HG03139 (cell line): ENCODE results near the gene MYOCD.
"Not testable (repeated sequence)": the region's sequence is repeated elsewhere in the genome, so short reads cannot be mapped to it uniquely, and the experiment has no call there.

Experiments used
- ATAC-seq: cut with Tn5 transposase; IDR thresholded peaks from one replicate; pipeline ENCODE4 v1.9.1; 2021; ENCODE audit not compliant: unreplicated experiment

Gene MYOCD, protein sequence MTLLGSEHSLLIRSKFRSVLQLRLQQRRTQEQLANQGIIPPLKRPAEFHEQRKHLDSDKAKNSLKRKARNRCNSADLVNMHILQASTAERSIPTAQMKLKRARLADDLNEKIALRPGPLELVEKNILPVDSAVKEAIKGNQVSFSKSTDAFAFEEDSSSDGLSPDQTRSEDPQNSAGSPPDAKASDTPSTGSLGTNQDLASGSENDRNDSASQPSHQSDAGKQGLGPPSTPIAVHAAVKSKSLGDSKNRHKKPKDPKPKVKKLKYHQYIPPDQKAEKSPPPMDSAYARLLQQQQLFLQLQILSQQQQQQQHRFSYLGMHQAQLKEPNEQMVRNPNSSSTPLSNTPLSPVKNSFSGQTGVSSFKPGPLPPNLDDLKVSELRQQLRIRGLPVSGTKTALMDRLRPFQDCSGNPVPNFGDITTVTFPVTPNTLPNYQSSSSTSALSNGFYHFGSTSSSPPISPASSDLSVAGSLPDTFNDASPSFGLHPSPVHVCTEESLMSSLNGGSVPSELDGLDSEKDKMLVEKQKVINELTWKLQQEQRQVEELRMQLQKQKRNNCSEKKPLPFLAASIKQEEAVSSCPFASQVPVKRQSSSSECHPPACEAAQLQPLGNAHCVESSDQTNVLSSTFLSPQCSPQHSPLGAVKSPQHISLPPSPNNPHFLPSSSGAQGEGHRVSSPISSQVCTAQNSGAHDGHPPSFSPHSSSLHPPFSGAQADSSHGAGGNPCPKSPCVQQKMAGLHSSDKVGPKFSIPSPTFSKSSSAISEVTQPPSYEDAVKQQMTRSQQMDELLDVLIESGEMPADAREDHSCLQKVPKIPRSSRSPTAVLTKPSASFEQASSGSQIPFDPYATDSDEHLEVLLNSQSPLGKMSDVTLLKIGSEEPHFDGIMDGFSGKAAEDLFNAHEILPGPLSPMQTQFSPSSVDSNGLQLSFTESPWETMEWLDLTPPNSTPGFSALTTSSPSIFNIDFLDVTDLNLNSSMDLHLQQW

DNA sequence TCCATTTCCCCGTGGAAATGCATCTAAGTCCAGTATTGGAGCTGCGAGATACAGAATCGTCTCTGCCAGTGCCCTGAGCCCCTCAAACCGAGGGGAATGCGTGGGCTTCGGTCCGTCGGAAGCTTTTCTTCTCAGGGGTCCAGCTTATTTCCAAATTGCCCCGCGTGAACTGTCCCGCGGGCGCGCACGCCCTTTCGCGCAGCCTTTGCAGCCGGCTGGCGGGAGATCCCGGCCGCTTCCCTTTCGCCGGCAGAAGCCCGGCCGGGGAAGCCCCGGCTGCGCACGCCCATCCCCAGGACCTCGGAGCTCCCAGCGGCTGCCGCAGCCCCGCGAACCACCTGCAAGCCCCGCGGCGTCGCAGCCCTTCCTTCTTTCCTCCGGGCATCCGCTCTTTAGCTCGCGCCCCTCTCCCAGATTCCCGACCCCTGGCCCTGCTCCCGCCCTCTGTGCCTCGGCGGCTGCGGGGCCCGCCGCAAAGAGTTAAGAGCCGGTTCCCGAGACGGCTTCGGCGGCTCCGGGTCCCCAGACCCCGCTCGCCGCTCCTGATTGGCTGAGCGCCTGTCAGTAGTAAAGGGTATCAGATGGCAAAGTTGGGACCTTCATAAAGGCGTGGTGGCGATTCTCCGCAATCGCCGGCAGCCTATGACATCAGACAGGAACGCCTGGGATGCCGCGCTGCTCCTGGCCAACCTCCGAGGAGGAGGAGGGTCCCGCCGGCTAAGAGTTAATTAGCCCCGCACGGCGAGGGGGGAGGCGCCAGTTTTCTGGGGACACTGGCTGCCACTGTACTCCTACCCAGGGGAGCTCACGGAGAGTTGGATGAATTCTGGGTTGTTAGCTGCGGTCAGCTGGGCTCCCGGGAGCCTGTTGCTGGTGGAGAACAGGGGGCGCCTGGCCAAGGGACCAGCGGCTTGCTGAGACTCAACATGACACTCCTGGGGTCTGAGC is at the start of gene MYOCD:
Gene MYOCD, plus strand, starts transcription at position 628 of the 948 bp plus-strand sequence. Its CDS starts 299 bp downstream, at position 927.
- no peak for ATAC-seq

DNA sequence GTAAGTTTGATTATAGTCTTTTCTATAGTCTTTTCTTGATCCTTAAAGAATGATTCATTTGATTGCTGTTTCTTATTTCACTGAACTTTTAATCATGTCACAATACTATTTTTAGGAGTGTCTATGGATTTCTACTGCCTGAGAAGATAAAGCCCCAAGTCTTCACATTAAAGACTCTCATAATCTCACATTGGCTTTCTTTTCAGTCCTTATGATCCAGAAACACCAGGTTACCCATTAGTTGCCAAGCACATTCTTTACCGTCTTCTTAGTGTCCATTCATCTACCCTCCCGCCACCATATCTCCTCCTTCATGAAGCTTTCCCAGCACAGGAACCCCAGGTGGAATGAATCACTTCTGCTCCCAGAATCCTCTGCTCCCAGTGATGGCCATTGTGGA is 49.5 kb upstream of the MYOCD start:
- ATAC-seq, result no peak

DNA sequence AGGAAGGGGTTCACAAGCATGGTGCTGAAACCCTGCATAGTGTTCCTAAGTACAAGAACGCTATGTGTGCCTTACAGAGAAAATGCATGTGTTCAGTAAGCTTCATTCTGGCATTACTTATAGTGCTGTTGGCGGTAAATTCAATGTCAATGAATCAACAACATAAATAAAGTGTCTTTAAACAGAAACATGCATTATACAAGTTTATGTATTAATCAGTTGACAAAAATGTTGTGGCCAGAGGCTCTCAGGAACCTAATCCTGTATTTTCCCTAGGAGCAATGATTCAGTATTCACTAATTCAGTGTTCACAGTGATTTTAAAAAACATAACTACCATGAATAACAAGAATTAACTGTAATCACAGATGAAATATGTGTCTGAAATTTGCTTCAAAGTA is 47.1 kb upstream of the MYOCD start:
- ATAC-seq, result no peak

DNA sequence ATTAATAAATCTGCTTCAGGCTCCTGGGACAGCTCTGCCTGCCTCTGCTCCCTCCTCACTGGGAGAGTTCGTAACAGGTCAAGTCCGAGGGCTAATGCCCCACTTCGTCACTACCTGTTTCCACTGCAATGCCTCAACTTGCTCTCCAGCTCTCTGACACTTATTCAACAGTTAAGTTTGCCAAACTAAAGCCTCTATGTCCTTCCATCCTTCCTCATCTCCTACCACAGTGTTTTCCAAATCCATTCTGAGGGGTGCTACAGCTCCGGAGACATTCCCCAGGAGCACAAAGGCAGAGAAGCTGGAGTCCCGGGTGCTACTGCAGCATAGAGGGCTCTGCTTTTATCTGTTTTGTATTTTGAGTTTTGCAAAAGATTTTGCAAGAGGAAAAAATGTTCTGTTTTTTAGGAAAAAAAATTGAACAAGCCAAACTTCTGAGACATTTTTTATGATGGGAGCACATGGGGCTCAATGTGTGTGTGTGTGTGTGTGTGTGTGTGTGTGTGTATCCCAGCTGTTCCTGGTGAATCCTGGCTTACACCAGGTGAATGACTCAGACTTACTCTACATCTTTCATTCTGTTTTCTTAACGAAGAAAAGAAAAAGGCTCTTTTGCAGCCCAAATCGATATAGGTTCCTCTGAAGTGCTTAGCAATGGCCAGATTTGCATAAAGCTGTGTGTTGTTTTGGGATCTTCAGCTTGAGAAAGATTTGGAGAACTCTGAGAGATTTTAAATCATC is 46.1 kb upstream of the MYOCD start:
- no peak for ATAC-seq

DNA sequence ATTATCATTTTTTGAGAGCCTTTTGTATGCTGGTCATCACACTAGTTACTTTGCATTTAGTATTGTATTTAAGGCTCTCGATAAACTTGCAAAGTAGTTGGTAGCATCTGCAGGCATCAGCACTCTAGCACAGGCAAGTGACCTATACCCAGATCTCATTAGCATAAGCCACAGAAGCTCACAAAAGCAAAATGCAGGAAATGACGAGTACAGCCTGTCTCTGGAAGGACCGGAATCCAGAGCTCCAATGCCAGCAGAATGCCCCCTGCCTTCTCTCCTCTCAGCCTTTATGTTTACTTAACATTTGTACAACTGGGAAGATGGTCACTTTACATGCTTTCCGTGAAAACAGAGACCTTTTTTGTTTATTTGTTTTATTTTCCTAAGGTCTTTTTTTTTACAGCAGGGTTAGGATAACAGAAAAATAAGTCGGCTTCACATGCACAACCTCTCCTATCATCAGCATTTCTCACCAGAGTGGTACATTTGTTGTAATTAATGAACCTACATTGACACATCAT is 45.4 kb upstream of the MYOCD start:
- ATAC-seq, result no peak

DNA sequence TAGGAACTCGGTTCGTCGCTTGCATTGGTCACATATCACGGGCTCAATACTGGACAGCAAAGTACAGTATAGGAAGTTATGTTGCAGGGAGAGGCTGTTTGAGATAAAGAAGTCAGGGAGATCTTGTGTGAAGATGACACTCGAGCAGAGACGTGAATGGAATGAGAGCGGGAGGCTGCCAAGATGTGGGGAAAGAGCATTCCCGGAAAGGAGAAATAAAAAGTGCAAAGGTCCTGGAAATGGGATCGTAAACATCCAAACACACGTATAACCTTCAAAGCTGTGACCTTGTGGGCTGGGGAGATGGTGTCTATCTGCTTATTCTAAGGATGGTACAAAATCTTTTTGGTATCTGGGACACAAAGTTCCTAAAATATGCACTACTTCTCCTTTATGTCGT is 43.0 kb upstream of the MYOCD start:
- ATAC-seq, result no peak

DNA sequence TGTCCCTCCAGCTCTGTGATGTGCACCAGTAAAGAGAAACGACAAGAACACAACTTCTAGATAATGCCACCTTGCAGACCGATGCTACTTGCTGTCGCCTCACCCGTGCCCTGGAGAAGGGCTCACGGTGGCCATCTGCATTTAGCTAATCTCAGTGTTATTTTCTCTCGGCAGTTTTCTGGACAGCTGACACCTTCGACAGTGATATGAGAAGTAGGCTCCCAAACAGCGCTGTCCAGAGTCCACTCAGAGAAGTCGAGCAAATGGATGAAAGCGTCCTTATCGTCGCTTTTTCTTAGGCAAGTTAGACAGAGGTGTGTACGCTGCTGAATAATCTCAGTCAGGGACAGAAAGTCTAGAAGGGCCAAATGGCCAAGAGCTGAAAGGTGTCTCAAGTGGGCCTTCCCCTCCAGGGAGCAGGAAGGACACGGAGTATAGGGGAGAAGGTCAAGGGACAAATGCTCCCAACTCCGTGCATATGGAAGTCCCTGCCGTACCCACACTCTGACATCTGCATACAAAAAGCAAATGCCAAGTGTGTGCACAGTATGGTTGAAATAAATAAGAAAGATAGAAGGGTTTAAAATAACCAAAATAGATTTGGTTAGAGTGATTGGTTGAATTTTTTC is 42.4 kb upstream of the MYOCD start:
- no peak for ATAC-seq

DNA sequence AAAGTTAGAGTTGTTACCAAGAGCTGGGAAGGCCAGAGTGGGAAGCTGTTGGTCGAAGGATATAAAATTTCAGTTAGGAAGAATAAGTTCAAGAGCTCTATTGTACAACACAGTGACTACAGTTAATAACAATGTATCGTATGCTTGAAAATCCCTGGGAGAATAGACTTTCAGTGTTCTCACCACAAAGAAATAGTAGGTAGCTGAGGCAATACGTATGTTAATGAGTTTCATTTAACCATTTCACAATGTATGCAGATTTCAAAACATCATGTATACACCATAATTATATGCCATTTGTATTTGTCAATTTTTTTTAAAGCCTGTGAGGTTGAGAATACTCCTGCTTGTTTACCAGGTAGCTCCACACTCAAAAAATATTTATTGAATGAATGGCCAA is 41.5 kb upstream of the MYOCD start:
- no peak for ATAC-seq

DNA sequence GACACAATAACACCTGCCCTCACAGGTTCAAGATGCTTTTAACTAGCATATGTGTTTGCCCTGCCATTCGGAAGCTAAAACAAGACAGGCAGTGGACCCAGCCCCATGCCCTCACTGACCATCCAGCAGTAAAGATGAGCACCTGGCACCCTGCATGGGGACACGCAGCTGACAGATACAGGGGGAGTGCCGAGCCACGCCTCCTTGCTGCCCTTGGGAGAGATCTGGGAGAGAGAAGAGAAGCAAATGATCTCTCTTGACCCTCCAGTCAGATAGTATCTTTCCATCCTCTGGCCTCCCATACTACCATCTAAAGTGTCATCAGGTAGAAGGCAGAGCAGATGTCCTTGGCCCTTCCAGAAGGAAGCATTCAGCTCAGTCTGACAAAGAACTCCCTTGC is 40.6 kb upstream of the MYOCD start:
- no peak for ATAC-seq

DNA sequence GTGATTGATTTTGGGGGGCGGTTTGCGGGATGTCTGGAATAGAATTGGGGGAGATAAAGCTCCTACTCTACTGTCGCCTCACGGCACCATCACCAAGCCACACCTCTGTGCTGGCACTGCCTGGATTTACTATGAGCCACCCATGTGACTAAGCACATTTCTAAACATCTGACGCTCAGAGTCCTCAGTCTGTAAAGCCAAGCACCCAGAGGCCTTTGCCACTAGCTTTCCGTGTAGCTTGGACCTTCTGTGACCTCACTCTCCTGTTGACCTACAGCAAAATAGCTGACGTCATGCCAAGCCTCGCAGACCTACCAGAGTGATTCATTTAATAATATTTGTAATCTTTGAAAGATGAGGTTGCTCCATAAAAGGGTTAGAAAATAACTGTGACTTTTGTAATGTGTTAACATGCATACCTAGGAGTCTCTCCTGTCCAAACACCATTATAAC is 38.5 kb upstream of the MYOCD start:
- ATAC-seq, result no peak

DNA sequence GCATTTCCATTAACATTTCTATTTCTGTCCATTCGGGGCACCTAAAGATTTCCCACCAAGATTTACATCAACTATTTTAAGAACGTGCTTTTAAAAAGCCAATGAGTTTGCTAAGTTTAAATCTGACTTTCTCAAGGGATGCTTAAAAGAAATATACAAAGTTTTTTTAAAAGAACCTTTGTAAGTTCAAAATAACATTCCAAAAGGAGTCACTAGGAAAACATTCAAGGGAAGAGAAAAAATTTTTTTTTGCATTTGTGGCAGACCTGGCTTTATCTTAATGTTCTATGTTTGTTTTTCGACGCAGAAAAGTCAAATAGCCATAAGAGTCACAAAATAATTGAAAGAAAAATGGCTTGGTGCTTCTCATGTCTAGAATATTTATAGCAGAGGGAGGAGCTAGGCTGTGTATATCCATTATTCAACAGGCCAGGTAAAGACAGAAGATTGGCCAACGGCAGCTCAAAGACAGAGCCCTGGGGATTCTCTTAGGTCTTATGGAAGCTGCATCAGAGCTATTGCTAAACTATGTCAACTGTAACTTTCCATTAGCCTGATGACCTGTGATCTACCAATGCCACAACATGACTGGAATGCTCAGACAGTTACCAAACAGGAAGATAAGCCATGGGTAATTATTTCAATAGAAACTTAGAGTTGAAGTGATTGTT is 37.8 kb upstream of the MYOCD start:
- no peak for ATAC-seq

DNA sequence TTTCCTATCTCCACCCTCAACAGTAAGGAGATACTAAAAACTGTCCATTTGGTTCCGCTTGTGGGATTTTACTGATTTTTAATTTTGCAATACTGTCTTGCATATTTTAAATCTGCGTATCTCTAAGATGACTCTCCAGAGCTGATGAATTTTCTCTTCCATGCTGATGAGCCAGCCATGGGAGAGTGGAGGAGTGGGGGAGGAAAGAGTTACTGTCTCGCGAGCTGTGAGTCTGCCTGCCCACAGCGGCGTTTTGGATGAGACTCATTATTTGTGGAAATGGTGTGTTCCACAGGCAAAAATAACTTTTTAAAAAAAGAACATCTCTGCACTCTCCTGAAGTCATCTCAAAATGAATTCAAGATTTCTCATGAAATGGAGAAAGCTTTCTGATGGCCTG is 34.6 kb upstream of the MYOCD start:
- no peak for ATAC-seq

DNA sequence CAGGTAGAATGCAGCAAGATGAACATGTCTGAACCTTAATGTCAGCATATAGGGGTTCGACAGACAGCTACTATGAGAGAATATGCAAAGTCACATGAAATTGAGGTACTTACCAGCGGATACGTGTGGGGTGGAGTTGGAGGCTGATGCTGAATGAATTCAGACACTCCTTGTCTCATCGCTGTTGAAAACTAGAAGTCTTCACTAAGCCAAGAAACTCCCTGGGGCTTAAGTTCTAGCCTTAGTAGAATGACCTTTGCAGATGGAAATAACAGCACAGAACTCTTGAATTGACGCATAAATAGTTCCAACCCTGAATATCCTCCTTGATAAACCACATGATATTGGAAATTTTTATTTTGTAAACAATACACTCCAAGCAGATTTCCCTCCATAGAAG is 32.9 kb upstream of the MYOCD start:
- ATAC-seq, result no peak

DNA sequence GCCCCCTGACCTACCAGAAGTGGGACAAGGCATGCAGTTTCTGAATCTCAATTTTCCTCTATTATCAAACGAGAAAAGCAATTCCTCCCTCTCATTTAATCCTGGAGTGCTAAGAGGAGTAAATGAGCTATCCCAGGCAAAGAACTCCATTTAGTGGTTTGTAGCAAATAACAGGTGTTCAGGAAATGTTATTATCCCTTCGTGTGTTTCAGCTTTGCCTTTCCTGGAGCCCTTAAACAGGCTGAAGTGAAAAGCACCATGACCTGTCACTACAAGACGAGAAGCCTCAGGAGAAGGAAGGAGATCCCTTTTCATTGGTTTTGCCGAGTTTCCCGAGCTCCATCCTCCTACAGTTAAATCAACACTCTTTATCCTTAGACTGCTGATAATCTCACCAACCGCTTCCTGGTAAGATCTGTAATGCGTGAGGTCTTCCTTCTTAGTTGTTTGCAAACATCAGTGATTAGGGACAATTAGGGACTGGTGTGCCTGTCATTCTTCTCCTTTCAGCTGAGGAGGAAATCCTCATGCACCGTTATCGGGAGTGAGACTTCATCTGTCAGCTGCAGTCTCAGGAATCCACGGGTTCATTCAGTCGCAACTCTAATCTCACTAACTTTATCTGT is 30.8 kb upstream of the MYOCD start:
- ATAC-seq, result no peak

DNA sequence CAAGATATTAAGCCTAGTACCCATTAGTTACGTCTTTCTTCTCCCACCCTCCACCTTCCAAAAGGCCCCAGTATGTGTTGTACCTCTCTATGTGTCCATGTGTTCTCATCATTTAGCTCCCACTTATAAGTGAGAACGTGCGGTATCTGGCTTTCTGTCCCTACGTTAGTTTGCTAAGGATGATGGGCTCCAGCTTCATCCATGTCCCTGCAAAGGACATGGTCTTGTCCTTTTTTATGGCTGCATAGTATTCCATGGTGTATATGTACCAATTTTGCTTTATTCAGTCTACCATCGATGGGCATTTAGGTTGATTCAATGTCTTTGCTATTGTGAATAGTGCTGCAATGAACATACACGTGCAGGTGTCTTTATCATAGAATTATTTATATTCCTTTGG is 29.7 kb upstream of the MYOCD start:
- not testable (repeated sequence) for ATAC-seq

DNA sequence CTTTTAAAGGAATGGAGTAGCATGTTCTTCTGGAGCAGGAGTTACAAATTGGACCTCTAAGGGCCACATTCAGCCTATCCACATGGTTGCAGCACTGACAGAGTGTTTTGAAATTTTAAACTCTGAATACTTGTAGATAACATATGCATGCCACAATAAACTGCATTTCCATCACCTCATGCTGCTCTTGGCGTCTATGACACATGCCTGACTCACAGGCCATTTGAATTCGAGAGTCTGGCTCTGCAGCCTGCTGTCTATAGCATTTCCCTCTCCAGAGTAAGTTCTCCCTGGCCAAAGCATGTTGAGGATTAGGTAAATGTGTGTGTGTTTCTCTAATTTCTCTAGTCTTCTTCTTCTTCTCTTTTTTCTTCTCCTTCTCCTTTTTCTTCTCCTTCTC is 28.7 kb upstream of the MYOCD start:
- no peak for ATAC-seq

DNA sequence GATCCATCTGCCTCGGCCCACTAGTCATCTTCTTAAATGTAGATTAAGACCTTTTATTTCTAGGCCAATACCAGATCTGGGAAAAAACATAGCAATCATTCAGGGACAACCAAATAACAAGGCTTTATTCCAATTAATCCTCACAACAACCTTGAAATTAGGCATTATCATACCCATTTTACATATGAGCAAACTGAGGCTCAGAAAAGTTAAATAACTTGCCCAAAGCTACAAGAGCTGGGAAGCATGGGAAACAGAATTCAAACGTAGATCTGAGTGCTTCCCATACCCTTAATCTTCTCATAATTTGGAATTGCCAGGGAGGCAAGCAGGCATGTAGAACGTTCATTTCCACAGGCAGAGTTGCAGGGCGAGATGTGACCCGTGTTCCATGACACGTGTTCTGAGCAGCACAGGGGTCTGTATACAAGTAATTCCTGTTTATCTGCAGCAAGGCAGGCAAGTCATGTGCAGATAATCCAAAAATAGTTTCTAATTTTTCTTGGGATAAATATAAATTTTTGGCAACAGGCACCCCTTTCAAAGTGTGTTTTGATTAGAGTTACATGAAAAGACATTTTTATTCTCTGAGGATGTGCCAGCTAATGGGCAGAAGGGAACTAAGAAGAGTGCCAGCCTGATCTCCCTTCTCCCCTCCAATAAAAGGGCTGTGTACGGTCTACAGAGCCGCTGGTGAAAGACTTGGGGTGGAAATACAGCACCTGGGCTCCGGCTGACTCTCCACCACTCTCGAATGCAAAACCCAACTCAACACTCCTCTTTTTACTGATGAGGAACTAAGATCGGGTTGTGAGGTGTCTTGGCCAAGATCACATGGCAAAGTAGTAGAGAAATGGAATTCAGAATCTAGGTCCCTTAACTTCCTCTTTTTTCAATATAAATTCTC is 27.7 kb upstream of the MYOCD start:
- no peak for ATAC-seq
